Eye (tissue), 1 donor: ENCODE measurements around the gene SOX8.
"Not testable (repeated sequence)": the region's sequence is repeated elsewhere in the genome, so short reads cannot be mapped to it uniquely, and the experiment has no call there.

Experiments
- DNase-seq: peaks from one replicate; pipeline ENCODE4 v3.0.0-alpha.2; 2015

Gene SOX8

DNA sequence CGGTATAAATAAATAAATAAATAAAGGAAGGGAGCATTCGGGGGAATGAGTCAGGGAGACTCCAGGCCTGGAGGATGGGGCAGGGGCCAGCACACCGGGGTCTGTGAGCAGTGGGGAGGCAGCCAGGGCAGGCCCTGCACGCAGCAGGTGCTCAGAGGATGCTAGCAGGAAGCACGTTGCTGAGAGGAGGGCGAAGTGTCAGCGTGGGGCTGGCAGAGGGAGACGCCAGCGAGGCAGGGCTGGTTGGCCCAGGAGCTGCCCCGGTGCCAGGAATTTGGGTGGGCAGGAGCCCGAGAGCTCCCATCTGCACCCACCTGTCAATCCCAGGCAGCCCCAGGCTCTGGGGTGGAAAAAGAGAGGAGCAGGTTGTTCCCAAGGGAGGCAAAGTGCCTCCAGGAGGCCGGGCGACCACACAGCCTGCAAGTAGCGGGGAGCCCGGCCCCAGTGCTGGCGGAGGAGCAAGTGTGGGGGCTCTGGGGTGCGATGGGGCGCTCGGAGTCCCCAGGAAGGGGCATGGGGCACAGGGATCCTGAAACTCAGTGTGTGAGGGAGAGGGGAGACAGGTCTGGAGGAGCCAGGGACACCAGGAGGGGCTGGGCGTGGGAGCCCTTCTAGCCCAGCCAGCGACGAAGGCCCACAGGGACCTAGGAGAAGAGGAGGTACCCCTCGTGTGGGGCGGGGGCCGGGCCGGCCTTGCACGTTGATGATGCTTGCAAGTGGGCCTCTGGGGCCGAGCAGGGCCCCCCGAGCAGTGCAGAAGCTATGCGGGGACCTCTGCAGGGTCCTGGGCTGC, 28.0 kb downstream of the SOX8 start:
- DNase-seq = no peak

DNA sequence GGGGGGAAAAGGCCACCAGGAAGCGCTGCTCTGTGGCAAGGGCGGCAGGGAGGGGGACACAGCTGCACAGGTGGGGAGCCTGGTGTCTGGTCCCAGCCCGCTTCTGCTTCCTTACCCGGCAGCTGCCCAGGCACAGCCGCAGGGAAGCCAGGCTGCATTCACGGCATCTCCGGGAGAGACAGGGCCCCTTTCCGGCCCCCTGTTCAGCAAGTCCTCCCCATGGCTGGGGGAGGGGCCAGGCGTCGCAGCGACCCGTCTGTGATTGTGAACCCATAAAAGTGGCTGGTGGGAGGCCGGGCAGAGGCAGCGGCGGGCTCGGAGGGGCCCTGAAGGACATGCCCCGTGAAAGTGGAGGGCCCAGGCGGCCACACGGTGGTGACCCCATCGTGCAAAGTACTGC, 28.7 kb downstream of the SOX8 start:
- DNase-seq = peak; percentile 57

DNA sequence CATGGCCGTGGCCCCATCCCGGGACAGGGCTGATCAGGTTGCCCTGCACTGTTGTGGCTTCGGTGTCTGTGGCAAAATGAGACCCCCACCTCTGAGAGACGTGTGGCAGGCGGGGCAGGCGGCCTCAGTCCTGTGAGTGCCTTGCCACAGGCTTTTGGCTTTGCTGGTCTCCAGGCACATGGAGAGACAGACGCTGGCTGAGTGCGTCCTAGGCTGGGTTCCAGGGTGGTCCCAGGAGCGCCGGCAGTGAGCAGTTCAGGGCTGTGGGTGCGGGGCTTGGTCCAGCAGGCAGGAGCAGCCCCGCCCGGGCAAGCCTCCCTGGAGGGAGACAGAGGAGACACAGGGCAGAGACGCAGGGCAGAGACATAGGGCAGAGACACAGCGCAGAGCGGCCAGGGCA, 29.2 kb downstream of the SOX8 start:
- DNase-seq = no peak

DNA sequence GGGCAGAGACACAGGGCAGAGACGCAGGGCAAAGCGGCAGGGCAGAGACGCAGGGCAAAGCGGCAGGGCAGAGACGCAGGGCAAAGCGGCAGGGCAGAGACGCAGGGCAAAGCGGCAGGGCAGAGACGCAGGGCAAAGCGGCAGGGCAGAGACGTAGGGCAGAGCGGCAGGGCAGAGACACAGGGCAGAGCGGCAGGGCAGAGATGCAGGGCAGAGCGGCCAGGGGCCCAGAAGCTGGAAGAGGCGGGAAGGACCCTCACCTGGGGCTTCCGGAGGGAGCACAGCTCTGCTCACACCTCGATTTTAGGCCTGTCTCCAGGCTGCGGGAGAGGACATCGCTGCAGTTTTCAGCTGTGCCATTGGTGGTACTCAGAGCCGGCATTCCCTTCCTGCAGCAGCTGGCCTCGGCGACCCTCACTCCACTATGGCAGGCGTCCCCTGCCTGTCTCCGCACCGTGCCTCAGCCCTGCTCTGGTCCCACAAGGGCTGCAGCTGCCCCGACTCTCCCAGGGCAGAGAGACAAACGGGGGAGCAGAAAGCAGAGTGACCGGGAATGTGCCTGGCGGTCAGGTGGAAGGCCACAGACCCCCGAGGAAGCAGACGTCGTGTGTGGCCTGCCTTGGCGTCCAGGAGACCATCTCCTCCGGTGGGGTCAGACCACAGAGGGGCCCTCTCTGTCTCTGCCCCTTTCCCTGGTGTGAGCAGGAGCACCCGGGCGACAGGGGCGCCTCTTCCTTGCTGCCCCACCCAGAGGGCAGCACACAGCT, 29.9 kb downstream of the SOX8 start:
- DNase-seq = no peak

DNA sequence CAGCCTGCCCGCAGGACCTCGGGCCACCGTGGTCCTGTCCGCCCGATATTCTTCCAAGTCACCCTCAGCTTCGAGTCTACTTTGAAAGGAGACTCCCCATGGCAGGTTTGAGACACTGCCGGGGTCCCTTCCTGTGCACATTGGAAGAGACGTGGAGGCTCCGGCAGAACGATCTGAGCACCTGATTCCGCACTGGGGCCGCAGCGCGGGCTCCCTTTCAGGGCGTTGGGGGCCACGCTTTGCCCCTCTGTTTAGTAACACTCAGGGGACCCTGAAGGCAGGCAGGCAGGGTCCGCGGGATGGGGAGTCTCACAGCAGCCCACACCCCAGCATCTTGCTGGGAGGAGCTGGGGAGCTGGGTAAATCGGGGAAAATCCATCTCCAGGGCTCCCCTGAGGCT, 30.6 kb downstream of the SOX8 start:
- no peak for DNase-seq

DNA sequence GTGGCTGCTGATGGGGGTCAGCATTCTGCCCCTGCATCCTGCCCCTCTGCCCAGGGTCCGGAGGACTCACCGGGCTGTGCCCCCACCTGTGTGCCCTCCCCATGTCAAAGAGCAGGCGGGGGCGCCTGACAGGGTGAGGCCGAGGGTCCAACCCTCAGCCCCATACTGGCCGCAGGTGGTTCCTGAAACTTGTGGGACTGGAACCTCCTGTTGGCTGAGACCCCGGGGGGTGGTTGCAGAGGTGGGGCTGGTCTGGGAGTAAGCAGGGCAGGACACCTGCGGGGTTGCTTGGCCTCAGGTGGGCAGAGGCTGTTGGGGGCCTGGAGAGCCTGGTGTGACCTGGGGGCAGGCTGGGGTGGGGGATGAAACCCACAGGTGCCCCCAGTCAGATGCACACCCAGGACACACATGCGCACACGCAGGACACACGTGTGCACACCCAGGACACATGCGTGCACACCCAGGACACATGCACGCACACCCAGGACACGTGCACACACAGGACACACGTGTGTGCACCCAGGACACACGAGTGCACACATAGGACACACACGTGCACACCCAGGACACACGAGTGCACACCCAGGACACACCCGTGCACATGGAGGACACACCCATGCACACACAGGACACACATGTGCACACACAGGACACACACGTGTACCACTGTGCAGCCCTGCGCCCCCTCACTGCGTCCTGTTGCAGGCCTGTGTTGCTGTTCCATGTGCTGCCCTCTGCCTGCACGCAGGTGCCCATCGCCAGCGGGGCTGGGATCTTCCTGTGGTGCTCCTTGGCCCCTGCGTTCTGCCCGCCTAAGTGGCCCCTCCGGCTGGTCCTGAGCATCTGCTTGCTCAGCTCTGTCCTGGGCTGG, 31.4 kb downstream of the SOX8 start:
- no peak for DNase-seq

DNA sequence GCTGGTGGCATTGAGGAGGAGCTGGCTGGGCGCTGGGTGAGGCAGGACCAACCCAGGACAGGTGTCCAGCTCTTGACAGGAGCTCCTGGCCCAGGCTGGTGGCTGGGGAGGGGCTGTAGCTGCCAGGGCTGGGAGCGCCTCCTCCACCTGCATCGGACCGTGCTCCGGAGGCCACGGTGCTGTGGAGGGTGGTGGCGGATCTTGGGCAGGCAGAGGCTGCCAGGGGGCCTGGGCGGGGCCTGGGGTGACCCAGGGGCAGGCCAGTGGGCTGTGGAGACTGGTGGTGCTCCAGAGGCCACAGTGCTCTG, 32.0 kb downstream of the SOX8 start:
- no peak for DNase-seq

DNA sequence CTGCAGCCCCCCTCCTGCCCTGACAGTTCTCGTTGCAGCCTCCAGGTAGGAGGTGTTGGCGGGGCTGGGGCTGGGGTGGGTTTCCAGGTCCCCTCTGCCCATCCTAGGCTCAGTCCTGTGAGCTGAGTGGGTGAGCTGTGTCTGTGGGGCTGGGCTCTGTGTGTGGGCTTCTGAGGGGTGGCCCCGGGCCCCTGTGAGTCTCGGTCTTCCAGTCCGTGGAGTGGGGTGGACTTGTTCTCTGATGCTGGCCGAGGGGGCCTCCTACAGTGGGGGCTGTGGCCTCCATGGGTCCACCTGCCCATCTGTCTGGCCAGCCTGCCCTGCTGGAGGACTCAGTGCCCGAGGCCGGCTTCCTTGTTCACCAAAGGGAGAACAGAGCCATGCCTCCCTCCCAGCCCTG, 32.7 kb downstream of the SOX8 start:
- no peak for DNase-seq

DNA sequence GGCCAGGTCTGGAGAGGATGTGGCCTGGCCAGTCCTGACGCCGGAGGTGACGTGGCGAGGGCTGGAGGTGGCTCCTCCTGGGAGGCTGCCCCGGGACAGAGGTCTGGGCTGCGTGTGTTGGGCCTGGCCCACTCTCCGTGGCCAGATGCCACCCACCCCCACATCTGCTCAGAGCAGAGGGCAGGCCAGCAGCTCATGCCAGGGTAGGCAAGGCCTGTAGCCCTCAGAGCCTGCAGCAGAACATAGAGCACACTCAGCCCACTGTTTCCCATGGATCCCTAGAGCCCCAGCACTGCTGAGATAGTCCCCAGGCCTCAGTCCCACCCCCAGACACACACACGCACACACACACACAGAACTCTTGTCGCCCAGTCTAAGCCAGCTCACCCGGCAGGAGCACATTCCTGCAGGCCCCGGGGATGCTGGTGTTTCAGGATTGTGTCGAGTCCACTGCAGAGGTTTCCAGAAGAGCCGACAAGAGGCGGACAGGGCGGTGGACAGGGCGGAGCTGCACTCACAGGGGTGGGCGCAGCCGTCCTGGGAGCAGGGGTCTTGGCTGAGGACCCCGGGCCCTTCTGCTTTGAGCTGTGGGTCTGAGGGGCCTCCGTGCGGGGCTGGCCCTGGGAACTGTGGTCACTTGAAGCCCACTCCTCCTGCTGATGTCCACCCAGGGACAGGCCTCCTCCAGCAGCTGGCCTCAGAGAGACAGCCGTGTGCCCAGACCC, 33.4 kb downstream of the SOX8 start:
- peak; percentile 67 for DNase-seq

DNA sequence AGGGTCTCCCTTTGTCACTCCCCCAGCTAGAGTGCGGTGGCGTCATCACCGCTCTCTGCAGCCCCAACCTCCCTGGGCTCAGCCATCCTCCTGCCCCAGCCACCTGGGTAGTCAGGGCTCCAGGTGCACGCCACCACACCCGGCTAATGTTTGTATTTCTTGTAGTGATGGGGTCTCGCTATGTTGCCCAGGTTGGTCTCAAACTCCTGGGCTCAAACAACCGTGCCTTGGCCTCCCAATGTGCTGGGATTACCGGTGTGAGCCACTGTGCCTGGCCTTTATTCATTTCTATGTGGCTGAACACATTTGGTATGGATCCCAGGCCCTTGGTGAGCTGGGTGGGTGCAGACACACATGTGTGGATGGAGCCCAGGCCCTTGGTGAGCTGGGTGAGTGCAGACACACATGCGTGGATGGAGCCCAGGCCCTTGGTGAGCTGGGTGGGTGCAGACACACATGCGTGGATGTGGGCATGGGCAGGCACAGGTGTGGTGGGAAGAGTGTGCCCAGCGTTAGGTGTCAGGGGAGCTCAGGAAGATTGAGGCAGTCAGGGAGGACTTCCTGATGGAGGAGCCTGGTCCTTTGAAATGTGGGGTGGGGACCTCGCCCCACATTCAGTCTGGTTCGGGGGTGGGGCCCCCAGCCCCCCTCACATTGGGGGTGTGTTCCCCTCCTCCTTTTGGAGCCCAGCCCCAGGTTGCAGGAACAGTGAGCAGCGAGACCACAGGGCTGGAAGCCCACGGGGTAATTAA, 37.1 kb downstream of the SOX8 start:
- no peak for DNase-seq

DNA sequence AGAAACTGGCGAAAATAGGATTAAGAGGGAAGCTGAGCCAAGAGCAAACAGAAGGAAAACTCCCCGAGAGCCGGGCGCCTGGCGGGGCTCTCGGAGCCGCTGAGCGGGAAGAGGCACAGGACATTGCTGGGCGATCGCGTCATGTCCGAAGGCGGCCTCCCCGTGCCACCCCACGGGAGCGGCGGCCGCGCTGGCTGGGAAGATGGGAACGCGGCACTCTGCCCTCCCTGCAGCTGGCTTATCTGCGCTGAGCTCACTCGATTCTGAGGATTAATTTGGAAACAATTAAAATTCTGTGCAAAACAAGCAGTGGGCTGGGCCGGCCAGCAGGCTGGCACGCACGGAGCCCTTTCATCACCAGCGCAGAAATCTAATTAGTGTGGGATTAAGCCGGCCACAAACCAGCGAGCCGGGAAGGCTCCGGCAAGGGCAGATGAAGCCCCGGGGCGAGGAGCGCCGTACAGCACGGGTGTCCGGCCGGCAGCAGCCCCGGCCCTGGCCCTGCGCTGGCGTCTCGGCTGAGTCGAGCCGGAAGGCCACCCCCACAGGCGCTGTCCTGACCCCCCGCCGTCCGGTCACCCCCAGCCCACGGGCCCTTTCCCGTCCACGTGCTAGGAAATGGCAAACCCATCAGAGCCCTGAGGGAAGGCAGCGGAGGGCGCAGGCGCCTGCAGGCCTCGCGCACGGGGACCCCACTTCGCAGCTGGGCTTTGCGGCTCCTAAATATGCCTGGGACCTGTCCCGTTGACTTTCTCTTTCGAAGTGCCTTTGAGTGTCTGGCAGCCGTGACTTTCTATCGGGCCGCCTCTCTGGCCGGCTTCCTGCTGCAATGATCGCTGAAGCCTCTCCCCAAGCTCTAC, 37.9 kb downstream of the SOX8 start:
- DNase-seq = peak; percentile 91

DNA sequence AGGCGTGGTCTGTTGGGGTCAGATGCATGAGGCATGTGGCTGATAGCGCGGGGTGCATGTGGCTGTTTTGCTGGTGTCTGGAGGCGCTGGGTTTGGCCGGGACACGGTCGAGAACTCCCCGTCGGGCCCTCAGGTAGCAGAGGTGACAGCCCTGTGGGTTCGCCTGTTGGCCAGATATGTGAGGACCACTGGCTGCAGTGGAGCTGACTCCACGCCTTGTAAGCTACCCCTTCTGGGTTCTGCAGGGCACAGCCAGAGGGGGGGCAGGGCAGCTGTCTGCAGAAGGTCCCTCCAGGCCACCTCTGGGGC, 38.5 kb downstream of the SOX8 start:
- DNase-seq = no peak

DNA sequence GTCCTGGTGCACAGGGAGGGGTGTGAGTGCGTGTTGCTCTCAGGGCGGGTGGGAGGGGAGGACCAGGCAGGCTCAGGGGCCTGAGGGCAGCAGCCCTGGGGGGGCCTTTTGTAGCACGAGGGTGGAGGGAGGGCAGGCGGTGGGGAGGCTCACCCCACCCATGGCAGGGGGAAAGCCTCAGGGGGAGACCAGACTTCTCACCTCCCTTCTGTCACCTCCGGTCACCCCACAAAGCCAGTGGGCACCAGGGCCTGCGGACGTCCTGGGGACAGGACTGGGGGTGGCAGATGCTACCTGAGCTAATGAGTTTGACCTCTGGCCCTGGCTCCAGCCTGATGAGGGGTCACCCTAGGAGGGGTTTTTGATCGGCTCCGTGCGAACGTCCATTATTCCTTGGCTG, 39.0 kb downstream of the SOX8 start:
- no peak for DNase-seq

DNA sequence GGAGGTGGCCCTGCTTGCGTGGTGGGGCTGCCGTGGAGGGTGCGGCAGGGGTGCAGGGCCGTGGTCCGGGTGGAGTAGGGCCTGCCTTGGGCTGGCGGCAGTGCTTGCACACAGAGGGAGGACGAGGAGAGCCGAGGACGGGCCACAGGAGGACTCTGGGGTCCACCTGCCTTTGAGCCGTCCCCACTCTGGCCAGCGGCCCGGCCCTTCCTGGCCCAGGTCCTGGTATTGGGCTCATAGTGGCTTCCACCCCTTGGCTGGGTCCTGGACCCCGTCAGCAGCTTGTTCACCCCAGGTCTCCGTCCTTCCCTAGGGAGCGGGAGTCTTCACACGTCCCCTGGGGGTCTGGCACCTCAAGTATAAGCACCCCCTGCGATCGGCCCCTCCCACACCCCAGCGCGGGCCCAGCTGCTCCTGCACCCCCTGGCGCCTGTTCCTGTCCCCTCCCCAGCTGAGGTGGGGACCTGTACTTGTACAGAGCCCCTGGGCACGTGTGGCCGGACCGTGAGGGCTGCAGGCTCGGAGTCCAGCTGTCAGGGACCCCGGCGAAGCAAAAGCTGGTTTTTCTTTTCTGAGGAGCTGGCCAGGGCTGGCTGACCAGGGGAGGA, 40.1 kb downstream of the SOX8 start:
- DNase-seq = no peak

DNA sequence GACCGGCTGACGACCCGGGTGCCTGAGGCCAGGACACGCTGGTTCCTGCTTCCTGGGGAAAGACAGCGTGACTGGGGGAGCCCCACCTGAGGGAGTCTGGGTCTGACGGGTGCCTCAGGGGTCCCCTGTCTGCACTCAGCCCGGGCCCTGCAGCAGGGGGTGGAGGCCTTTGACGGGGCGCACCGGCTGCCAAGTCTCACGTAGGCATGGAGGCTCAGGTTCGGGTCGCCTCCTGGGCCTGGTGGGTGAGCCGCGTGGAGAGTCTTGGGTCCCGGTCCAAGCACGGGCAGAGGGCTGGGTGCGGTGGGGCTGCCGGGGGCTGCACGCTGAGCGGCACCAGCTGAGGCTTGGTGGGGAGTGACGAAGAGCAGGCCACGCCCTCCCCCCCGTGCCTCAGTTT, 40.9 kb downstream of the SOX8 start:
- DNase-seq = no peak

DNA sequence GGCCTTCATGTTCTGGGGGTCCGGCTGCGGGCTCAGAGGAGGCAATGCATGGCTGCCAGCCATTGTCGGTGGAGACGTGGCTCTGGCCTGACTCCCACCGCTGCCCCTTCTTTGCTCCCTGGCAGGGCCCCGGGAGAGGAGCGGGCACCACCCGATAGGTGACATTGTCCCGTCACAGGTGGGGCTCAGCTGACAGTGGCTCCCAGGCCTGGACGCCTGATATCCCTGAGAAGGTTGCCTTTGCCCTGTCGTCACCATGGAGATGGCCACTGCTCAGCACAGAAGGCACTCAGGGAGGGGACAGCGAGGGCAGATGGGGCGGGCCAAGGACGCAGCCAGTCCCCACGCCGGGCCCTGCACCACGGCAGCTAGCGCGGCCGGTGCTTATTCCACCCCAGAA, 42.6 kb downstream of the SOX8 start:
- DNase-seq = no peak

DNA sequence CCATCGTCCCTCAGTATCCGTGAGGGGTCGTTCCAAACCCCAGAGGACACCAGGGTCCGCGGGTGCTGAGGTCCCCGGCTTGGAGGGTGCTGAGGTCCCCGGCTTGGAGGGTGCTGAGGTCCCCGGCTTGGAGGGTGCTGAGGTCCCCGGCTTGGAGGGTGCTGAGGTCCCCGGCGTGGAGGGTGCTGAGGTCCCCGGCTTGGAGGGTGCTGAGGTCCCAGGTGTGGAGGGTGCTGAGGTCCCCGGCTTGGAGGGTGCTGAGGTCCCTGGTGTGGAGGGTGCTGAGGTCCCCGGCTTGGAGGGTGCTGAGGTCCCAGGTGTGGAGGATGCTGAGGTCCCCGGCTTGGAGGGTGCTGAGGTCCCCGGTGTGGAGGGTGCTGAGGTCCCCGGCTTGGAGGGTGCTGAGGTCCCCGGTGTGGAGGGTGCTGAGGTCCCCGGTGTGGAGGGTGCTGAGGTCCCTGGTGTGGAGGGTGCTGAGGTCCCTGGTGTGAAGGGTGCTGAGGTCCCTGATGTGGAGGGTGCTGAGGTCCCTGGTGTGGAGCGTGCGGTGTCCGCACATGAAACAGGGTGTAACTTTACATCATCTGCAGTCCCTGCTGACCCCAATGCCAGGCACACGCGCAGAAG, 43.7 kb downstream of the SOX8 start:
- DNase-seq = not testable (repeated sequence)

DNA sequence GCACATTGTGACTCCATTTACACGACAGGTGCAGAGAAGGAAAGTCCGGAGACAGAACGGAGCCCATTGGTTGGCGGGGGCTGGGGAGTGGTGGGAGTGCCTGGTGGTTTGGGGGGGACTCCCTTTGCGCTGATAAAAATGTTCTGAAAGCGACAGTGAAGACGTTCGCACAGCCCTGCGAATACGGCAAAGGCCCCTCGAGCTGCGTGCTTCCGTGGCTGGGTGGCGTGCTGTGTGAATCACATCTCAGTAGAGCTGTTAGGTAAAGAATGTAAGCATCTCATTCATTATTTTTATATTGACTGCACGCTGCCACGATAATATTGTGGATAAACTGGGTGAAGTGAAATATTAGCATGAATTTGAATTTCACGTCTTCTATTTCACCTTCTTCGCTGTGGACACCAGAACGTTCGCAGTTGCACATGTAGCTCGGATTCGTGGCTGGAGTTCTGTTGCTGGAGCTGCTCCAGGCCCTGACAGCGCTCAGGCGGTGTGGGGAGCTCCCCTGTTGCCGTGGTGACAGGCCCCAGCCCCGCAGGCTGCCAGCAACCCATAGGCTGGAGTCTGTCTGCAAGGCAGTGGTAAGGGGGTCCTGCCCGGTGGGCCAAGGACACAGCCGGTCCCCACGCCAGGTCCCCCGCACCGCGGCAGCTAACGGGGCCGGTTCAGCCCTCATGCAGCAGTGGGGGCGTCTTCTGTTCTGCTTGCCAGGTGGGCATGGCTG, 44.6 kb downstream of the SOX8 start:
- peak; percentile 74 for DNase-seq

DNA sequence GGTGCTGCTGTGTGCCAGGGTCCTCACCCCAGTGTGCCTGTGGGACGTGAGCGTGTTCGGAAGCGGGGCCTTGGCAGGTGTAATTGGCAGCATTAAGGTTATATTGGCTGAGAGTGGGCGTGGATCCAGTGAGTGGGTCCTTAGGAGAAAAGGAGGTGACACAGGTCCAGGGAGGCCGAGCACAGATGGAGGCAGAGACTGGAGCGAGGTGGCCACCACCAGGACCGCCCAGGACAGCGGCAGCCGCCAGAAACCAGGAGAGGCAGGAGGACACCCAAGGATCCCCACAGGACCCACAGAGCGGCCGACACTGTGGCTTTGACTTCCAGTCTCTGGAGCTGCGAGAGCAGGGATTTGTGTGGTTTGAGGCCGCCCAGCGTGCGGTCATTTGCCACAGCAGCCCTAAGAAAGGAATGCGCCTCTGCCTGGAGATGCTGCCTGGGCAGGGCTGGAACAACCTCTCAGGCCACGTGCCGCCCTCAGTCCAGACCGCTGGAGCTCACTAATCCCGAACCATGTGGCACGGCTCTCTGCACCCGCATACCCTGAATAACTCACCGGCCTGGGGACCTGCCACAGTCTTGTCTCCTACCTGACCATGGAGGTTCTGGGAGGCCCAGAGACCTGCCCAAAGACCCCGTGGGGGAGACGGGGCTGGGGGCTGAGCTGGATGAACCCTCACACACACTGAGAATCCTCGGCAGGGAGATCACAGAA, 45.4 kb downstream of the SOX8 start:
- peak; percentile 67 for DNase-seq
